Suppressor macrophage treated with lipopolysaccharide for 4 hours (primary cell): ENCODE measurements around the gene TGFBRAP1.

ENCODE experiments used
- DNase-seq: peaks from one replicate; pipeline ENCODE4 v3.0.0-alpha.2; 2020

TGFBRAP1 gene, protein sequence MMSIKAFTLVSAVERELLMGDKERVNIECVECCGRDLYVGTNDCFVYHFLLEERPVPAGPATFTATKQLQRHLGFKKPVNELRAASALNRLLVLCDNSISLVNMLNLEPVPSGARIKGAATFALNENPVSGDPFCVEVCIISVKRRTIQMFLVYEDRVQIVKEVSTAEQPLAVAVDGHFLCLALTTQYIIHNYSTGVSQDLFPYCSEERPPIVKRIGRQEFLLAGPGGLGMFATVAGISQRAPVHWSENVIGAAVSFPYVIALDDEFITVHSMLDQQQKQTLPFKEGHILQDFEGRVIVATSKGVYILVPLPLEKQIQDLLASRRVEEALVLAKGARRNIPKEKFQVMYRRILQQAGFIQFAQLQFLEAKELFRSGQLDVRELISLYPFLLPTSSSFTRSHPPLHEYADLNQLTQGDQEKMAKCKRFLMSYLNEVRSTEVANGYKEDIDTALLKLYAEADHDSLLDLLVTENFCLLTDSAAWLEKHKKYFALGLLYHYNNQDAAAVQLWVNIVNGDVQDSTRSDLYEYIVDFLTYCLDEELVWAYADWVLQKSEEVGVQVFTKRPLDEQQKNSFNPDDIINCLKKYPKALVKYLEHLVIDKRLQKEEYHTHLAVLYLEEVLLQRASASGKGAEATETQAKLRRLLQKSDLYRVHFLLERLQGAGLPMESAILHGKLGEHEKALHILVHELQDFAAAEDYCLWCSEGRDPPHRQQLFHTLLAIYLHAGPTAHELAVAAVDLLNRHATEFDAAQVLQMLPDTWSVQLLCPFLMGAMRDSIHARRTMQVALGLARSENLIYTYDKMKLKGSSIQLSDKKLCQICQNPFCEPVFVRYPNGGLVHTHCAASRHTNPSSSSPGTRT

GRCh38 chr2:105329561-105330495, at the start of gene TGFBRAP1:
Gene TGFBRAP1 (minus strand): TSS chr2:105329735. CDS start chr2:105308301, 21,434 bp downstream.
- peak; percentile 75 for DNase-seq

DNA sequence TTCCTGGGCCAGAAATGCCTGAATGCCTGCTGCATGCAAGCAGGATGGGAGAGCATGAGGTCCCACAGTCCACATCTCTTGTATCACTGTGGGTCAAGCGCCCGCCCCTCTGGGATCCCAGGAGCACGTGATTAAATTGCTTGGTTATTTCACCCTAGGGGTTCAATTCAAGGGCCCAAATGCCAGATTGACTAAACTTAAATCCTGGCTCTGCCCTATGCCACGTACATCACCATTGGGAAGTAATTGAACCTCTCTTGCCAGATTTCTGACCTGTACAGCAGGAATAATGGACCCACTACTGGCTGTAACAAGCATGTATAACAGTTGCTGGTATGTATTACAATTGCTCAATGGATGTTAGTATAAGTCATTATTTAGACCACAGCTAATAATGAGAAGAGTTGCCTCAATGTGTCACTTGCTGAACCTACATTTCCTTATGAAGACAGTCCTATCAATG, 49.4 kb upstream of the TGFBRAP1 start:
- DNase-seq, result no peak

GRCh38 chr2:105378276-105378840, 48.8 kb upstream of the TGFBRAP1 start:
- DNase-seq, result no peak

DNA sequence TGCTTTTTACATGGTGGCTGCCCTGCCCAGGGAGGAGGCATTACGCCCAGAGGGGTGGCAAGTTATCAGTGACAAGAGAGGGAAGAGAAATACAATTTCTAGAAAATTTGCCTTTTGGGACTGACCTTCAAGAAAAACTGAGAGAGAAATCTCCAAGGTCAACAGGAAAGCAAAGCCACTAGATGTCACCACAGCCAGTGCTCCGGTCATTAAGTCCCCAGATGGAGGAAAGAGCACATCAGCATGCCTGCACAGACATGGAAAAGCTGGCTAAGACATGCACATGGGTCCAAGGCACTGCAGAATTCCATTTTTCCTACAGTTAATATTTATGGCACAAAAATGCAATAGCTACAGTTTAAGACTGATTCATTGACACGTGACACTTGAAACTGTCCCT, 48.3 kb upstream of the TGFBRAP1 start:
- no peak for DNase-seq

- DNase-seq, result no peak
These were observed 47.3 kb upstream of the TGFBRAP1 start for GRCh38 chr2:105376789-105377240.

DNA sequence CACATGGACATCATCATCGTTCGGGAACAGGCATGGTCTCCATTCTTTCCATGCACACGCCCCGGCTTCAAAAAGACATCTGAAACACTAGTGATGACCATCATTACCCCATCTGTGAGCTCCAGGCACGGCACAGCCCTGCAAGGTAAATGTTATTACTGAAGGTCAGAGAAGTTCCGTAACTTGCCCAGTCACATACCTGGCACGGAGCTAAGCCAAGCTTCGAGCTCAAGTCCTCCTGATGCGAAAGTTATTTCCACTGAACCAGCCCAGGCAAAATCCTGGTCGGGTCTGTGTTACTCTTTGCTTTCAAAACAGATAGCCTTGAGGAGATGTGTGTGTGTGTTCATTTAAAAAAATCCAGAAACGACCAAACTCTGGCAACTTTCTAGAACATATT, 46.5 kb upstream of the TGFBRAP1 start:
- DNase-seq, result no peak

GRCh38 chr2:105375001-105375561, 45.5 kb upstream of the TGFBRAP1 start:
- no peak for DNase-seq

- no peak for DNase-seq
These were observed 44.4 kb upstream of the TGFBRAP1 start for GRCh38 chr2:105373895-105374401.

DNA sequence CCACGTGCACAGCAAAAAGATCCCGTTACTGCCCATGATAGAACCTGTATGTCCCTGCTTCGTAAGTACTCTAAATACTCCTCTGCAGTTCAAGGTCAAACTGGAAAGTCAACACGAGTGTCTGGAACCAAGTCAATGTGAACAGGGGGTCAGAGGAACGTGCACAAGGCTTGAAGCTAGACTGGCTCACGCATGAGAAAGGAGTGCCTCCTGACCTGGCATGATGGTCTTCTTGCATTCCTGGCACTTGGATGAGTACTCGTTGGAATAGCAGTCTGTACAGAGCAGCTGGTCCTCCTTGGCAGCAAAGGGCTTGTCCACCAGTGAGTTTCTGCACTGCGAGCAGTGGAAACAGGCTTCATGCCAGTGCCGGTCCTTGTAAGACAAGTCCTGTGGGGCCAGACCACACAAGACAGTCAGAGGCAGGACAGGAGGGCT, 43.8 kb upstream of the TGFBRAP1 start:
- no peak for DNase-seq

DNA sequence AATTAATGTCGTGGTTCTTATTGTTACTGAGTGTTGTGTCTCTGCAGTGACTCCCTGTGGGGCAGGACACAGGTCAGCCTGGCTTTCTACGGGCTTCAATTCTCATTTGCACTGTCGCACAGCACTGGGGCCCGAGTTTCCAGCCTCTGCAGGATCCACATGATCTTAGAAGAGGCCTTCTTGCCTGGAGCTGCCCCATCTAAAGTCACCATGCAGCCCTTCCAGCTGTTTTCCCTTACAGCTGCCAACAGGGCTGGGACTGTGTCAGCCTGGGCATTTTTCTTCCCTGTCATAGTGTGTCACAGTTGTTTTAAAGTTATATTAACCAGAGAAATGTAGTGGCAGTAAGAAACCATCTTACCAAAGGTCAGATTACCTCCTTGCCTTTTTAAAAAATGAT, 42.3 kb upstream of the TGFBRAP1 start:
- DNase-seq, result no peak

DNA sequence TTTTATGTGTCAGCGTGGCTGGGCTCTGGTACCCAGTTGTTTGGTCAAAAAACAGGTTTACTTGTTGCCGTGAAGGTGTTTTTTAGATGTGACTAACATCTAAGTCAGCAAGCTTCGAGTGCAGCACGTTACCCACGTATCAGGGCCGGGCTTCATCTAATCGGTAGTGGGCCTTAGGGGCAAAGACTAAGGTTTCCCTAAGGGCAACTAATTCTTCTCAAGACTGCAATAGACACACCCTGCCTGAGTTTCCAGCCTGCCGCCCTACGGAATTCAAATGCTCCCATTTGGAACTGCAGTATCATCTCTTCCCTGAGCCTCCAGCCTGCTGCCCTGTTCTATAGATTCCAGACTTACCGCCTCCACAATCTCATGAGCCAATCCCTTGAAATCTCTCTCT, 41.6 kb upstream of the TGFBRAP1 start:
- no peak for DNase-seq

DNA sequence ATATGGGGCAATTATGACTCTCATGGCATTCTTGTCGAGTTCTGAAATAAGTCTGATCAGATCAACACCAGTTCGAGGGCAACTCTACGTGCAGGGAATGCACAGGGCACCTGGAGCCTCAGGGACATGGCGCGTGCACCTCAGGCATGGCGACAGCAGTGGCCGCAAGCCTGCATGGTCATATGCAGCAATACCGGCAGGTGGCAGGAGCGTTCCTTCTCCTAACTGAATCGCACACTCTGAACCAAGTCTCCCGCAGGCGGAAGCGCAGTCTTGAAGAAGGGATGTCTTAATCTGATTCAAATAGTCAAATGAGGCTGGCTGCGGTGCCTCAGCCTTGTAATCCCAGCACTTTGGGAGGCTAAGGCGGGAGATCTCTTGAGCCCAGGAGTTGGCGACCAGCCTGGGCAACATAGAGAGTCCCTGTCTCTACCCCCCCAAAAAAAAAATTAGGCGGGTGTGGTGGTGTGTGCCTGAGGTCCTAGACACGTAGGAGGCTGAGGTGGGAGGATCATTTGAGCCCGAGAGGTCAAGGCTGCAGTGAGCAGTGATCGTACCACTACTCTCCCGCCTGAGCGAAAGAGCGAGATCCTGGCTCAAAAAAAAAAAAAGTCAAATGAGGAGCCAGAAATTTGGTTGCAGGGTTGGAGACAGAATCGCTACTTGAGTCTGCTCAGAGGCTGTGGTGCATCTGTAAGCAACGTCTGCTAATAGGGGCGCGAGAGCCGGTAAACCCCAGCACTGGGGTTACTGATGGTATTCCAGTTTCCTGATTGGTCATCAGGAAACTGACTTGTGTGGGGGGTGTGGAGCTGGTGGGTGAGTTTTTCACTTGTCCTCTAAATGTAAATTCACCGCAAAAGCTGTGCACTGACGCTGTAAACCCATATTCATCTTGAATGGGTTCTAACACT, 40.5 kb upstream of the TGFBRAP1 start:
- DNase-seq, result peak; percentile 87

- no peak for DNase-seq
These were observed 39.3 kb upstream of the TGFBRAP1 start for GRCh38 chr2:105368759-105369408.

- DNase-seq, result no peak
These were observed 35.7 kb upstream of the TGFBRAP1 start for GRCh38 chr2:105365206-105365605.

GRCh38 chr2:105364436-105365139, 35.1 kb upstream of the TGFBRAP1 start:
- DNase-seq, result no peak

DNA sequence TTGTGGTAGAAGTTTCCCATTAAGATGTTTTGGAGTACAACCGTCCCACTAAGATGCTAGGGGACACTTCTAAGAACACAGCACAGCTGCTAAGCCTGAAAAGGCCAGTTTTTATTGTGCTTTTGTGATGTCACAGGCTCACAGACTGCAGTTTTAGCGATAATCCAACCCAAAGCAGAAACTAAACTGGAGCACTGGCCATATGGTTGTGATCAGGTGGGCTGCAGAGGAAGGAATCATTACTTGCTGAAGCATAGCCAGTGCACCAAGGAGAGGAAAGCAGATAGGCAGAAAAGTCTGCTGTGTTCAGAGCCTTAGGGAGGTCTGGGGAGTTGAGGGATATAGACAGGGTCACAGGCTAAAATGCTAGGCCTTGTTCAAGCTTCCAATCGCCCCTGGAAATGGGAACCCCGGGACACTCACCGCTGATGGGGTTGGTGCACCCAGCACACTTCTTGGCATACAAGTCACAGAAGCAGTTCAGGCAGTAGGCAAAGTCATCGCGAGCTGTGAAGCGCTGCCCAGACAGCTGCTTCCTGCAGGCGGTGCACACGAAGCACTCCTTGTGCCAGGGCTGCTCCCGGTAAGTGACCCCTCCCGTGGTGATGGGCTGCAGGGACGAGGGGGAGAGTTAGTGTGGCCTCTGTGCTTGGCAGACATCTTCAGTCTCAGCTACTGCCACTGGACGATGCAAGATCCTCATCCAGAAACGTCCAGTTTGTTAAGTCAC, 33.5 kb upstream of the TGFBRAP1 start:
- no peak for DNase-seq

DNA sequence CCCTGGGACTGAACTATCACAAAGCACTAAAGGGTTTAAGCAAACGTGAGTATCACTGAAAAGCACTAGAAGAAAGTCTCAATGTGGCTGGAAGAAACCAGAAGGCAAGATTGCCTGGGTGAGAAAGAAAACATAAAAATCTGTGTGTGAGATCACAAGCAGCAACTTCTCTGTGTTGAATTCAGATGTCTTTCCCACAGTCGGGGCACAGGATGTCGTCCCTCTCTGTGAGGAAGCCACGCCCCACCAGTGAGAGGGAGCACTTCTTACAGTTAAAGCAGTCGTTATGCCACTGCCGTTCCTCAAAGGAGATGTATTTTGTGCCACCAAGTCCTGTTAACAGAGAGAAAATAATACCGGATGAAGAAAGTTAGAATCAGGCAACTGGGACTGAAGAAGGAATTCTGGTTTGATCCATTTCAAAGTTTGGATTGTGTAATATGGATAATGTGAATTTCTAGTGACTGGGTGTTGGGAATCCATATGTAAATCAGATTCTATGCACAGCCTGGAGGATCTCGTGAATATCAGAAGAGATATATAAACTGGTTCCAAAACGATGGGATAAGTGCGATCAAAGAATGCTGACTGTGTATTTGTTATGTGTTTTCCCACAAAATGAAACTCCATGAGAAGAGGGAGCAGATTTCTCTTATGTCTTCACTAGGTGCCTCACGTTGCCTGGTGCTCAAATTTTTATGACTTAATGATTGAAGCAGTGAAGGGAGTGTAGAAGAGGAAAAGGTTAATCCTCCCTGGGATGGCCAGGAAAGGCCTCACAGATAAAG, 31.8 kb upstream of the TGFBRAP1 start:
- DNase-seq, result no peak

DNA sequence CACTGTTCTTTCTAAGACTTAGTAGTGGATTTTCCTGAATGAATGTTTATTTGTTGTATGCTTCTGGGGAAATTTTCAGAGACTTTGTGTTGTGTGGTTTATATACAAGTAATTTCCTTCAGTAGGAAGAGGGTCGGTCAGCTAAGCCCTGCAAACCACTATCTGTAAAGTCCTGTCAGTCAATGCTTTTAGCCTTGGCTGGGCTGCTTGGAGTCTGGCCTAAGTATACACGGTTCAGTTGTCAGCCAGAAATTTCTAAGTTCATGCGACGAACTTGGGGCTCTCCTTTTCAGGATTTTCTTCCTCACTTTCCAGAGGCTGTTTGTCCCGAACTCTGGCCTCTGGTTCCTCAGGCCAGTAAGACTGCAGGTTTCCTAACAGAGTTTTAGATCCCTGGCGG, 29.1 kb upstream of the TGFBRAP1 start:
- no peak for DNase-seq
